KBM-7 (cell line): ENCODE measurements around the gene ANKRD13A.
"Not testable (repeated sequence)": the region's sequence is repeated elsewhere in the genome, so short reads cannot be mapped to it uniquely, and the experiment has no call there.

ENCODE experiments used
- DNase-seq: peaks from one replicate; pipeline ENCODE4 v3.0.0-alpha.2; 2015
- in situ Hi-C: fragments of 300-500 bp; cut with MboI; formaldehyde crosslinking; loops from 2 replicates; pipeline ENCODE4 v1.14.3; 2020; ENCODE audit warnings: low sequenced_read_pairs, low pct_unique_long_range_greater_than_20kb, mixed read lengths

The ANKRD13A gene

GRCh38 chr12:110002676-110003515 lies 3.7 kb downstream of the ANKRD13A start:
- in situ Hi-C loops: no loop called here
- DNase-seq: no peak

GRCh38 chr12:110004598-110004997 lies 5.4 kb downstream of the ANKRD13A start:
- in situ Hi-C loops: no loop called here

GRCh38 chr12:110005319-110005973 lies 6.2 kb downstream of the ANKRD13A start:
- in situ Hi-C loops: no loop called here
- DNase-seq: no peak

More at GRCh38 chr12:110004598-110004997, 5.4 kb downstream of the ANKRD13A start:
- no peak for DNase-seq

GRCh38 chr12:110006115-110006514 lies 6.9 kb downstream of the ANKRD13A start:
- no peak for DNase-seq
- in situ Hi-C loops: no loop called here

- in situ Hi-C loops: no loop called here
- peak; percentile 67 for DNase-seq
Observed at GRCh38 chr12:110007881-110008280, 8.7 kb downstream of the ANKRD13A start.

- in situ Hi-C loops, DNase-seq: not testable (repeated sequence)
Observed at GRCh38 chr12:110008681-110009398, 9.6 kb downstream of the ANKRD13A start.

DNA sequence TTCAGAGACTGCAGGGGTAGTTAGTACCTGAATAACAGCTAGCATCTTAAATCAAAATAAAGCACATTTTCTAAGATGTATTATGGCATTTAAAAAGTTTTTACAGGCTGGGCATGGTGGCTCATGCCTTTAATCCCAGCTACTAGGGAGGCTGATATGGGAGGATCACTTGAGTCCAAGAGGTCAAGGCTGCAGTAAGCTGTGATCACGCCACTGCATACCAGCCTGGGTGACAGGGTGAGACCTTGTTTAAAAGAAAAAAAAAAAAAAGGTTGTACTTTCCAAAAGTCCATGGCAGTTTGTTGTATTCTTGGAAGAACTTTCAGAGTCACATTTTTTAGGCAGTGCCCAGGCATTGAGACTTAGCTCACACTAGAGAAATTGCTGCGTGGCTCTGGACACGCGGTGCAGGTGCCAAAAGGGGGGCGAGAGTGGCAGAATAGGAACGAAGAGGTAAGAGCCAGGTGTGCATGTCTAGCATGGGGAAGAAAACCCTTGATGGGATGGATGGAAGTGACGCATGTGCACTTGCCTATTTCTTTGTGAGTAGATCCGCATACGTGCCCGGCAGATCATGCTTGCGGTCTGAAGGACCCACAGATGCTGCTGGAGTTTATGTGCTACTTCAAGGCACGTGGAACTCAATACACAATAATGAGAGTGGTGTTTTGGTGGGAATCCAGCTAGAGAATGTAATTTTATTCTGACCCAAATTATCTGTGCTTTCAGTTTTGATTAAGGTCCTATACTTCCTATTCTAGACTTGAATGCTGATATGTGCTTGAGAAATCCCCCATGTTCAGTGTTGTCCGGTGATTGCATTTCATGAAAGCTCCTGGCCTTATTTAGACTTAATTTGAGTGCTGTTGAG lies 11.9 kb downstream of the ANKRD13A start:
- DNase-seq: no peak
- in situ Hi-C loops: no loop called here

DNA sequence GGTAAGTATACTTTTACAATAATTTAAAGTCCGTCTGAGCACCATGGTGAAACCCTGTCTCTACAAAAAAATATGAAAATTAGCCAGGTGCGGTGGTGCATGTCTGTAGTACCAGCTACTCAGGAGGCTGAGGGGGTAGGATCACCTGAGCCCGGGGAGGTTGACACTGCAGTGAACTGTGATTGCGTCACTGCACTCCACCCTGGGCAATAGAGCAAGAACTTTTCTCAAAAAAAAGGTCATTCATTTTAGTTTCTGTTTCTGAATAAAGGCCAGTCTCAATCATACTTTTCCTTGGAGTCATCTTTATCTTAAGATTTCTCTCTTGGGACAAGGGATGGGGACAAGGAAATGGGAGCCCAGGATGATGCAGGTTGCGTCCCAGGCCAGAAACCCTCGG lies 12.9 kb downstream of the ANKRD13A start:
- in situ Hi-C loops: no loop called here
- no peak for DNase-seq

GRCh38 chr12:110012659-110013058 lies 13.4 kb downstream of the ANKRD13A start:
- in situ Hi-C loops: no loop called here
- no peak for DNase-seq

DNA sequence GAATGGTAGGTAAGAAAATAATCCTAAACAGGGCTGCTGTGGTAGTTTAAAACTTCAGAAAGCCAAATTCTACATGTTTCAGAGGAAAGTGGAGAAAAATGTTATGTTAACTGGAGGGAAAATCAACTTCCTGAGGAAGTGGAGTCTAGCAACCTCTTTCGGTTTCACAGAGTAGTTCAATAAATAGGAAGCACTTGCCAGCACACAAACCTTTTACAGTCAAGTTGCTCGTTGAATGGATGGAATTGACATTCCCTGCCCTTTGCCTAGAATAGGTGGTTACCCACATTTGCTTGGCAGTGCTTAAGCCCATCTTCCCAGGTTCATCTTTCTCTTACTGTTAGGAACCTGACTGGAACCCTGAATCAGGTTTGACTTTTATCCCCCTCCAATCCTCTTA lies 15.9 kb downstream of the ANKRD13A start:
- in situ Hi-C loops: no loop called here
- DNase-seq: peak; percentile 53

DNA sequence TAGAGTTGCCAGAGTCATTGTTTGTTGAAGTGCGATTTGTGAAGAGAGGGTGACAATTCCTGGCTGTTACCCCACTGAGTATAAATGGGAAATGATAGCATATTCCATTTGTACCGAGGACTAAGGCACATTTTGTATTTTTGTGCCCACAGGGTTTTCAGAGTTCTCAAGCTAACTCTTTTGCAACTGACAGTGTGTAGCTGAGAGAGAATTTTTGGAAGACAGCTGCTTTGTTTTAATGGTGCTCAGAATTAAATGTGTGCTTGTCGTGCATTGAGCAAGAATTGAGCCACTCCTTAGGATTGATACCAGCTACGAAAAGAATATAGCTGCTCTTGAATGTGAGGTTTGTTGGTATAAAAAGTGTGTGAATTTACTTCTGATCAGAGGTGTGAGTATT lies 21.7 kb downstream of the ANKRD13A start:
- no peak for DNase-seq
- in situ Hi-C loops: no loop called here

GRCh38 chr12:110023059-110023980 lies 24.1 kb downstream of the ANKRD13A start:
- in situ Hi-C loops: no loop called here
- DNase-seq: no peak

- no peak for DNase-seq
- in situ Hi-C loops: no loop called here
Observed at GRCh38 chr12:110024051-110024450, 24.8 kb downstream of the ANKRD13A start.

DNA sequence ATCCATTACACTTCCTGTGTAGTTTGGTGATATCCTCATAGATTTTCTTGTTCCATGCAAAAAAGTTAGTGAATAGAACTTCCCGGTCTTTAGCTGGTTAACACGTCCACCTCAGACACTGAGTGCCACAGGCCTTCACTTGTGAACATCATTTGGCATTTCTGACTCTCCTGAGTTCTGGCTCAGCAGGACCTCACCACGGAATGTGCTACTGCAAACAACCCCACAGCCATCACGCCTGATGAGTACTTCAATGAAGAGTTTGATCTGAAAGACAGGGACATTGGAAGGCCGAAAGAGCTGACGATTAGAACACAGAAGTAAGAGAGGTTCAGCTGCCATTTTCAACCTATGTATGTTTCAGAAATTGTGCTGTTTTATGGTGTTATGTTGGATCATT lies 29.1 kb downstream of the ANKRD13A start:
- in situ Hi-C loops: no loop called here
- DNase-seq: no peak

- no peak for DNase-seq
- in situ Hi-C loops: no loop called here
Observed at GRCh38 chr12:110029290-110029815, 30.1 kb downstream of the ANKRD13A start.

GRCh38 chr12:110033888-110034287 lies 34.7 kb downstream of the ANKRD13A start:
- no peak for DNase-seq
- in situ Hi-C loops: no loop called here

GRCh38 chr12:110035534-110036104 lies 36.4 kb downstream of the ANKRD13A start:
- in situ Hi-C loops: no loop called here
- DNase-seq: no peak

GRCh38 chr12:110037315-110037714 lies 38.1 kb downstream of the ANKRD13A start:
- DNase-seq: no peak
- in situ Hi-C loops: no loop called here
